A549 (cell line): ENCODE data around the gene LMNA. TPM values are rescaled to one million over a fixed set of nuclear protein-coding genes. Genes with fewer than 3 reads are reported as not detected.
"Not testable (repeated sequence)": the region's sequence is repeated elsewhere in the genome, so short reads cannot be mapped to it uniquely, and the experiment has no call there.

ENCODE experiments used
- ATAC-seq, 2 experiments: fragments of 200-7000 bp in 1 of 2; fragments of >200 bp in 1 of 2; cut with Nextera tagmentation in 1 of 2; cut with Tn5 transposase in 1 of 2; 3 replicates each; pipeline versions ENCODE4 v1.8.0 to v1.9.1; 2018 to 2020; ENCODE audit warnings: mild to moderate bottlenecking in 1 of 2, moderate library complexity in 1 of 2
- CTCF ChIA-PET: fragments of 300-600 bp; sonication (Branson Sonifier 250); formaldehyde crosslinking; extraction: SDS; loops from one replicate; lab custom pipeline; 2021; ENCODE audit warnings: antibody characterized with exemption, inconsistent platforms; lab: Yijun Ruan, JAX
- POLR2A ChIA-PET: fragments of 350-600 bp; formaldehyde crosslinking; extraction: SDS; loops from one replicate; lab custom pipeline; 2021; ENCODE audit warnings: antibody characterized with exemption, inconsistent platforms; lab: Yijun Ruan, JAX
- DNase-seq, 2 experiments: peaks; one replicate each; pipeline versions ENCODE4 v3.0.0 to v3.0.0-alpha.2; 2011 to 2016; ENCODE audit warnings: low read depth in 1 of 2, low spot score in 1 of 2
- FAIRE-seq: peaks from 2 replicates; lab custom pipeline; 2011; peaks lifted over from hg19 to GRCh38; lab: Jason Lieb, UNC
- H3K27ac ChIP-seq, 2 experiments: fragments of >200 bp; sonication (Bioruptor Twin); formaldehyde crosslinking; 3 replicates each; pipeline ENCODE4 v1.5.1; 2016 to 2017
- H3K4me1 ChIP-seq: fragments of >200 bp; sonication (Bioruptor Twin); formaldehyde crosslinking; 3 replicates; pipeline ENCODE4 v1.6.1; 2016
- H3K4me2 ChIP-seq: fragments of >200 bp; sonication (Bioruptor Twin); formaldehyde crosslinking; 3 replicates; pipeline ENCODE4 v1.6.1; 2016
- H3K4me3 ChIP-seq: fragments of >200 bp; sonication (Bioruptor Twin); formaldehyde crosslinking; 3 replicates; pipeline ENCODE4 v1.5.1; 2016
- H3K9me3 ChIP-seq: fragments of >200 bp; sonication (Bioruptor Twin); formaldehyde crosslinking; 3 replicates; pipeline ENCODE4 v1.6.1; 2016
- BHLHE40 ChIP-seq: IDR thresholded peaks from 2 replicates; pipeline ENCODE4 v1.6.1; 2012; ENCODE audit warnings: low read depth, low read length, inconsistent platforms
- EHF ChIP-seq: fragments of 250-450 bp; sonication (Bioruptor Pico); IDR thresholded peaks from 2 replicates; pipeline ENCODE4 v1.5.0; 2020; ENCODE audit warnings: mild to moderate bottlenecking
- ESRRA ChIP-seq: fragments of 150-350 bp; IDR thresholded peaks from 2 replicates; pipeline ENCODE4 v1.6.1; 2014; ENCODE audit warnings: mild to moderate bottlenecking, low read length, borderline replicate concordance
- FOSB ChIP-seq: fragments of 250-450 bp; sonication (Bioruptor Pico); IDR thresholded peaks from 2 replicates; pipeline ENCODE4 v1.5.0; 2020; ENCODE audit warnings: mild to moderate bottlenecking, moderate library complexity
- FOSL2 ChIP-seq, 2 experiments: fragments of 450-650 bp in 1 of 2; fragments of >200 bp in 1 of 2; sonication (Bioruptor Twin) in 1 of 2; formaldehyde crosslinking; IDR thresholded peaks; 2 replicates each; pipeline versions ENCODE4 v1.5.0 to v1.6.1; 2016 to 2020; ENCODE audit warnings: mild to moderate bottlenecking in 1 of 2, moderate library complexity in 1 of 2
- HOXA7 ChIP-seq: fragments of 250-450 bp; sonication (Bioruptor Pico); IDR thresholded peaks from 2 replicates; pipeline ENCODE4 v1.5.0; 2020; ENCODE audit warnings: mild to moderate bottlenecking, moderate library complexity
- HOXB13 ChIP-seq: fragments of 250-450 bp; sonication (Bioruptor Pico); IDR thresholded peaks from 2 replicates; pipeline ENCODE4 v1.5.0; 2020; ENCODE audit warnings: low read depth, mild to moderate bottlenecking, moderate library complexity
- JUNB ChIP-seq: fragments of >200 bp; sonication (Bioruptor Twin); formaldehyde crosslinking; IDR thresholded peaks from 2 replicates; pipeline ENCODE4 v1.6.1; 2016
- MAZ ChIP-seq: fragments of 150-350 bp; IDR thresholded peaks from 2 replicates; pipeline ENCODE4 v1.6.1; 2014; ENCODE audit warnings: antibody characterized with exemption, low read depth, low read length, borderline replicate concordance
- NR3C1 ChIP-seq: fragments of >200 bp; sonication (Bioruptor Twin); formaldehyde crosslinking; IDR thresholded peaks from 3 replicates; pipeline ENCODE4 v1.6.1; 2017
- PHF8 ChIP-seq: fragments of 200-600 bp; sonication (generic); IDR thresholded peaks from 2 replicates; pipeline ENCODE4 v1.6.1; 2016; ENCODE audit warnings: low read depth, mild to moderate bottlenecking, antibody characterized with exemption, moderate library complexity, borderline replicate concordance
- RARB ChIP-seq: fragments of 250-450 bp; sonication (Bioruptor Pico); IDR thresholded peaks from 2 replicates; pipeline ENCODE4 v1.8.0; 2021; ENCODE audit warnings: mild to moderate bottlenecking, moderate library complexity
- RCOR1 ChIP-seq: fragments of 150-350 bp; IDR thresholded peaks from 2 replicates; pipeline ENCODE4 v1.6.1; 2014; ENCODE audit warnings: antibody characterized with exemption, low read length, low read depth
- ZFP36 ChIP-seq: fragments of 450-650 bp; IDR thresholded peaks from 2 replicates; pipeline ENCODE4 v1.6.1; 2014; ENCODE audit warnings: borderline replicate concordance; ENCODE audit not compliant: partially characterized antibody
- ZNF302 ChIP-seq: fragments of 250-450 bp; sonication (Bioruptor Pico); IDR thresholded peaks from 2 replicates; pipeline ENCODE4 v1.9.0; 2021; ENCODE audit warnings: inconsistent platforms, mild to moderate bottlenecking, moderate library complexity
- WGBS: methylation state at CpG from one replicate; pipeline ENCODE4 v1.1.6; 2017; ENCODE audit errors: missing lambda C conversion rate; 5-methylcytosine and 5-hydroxymethylcytosine counted together
- polyA plus RNA-seq, 4 experiments: library from polyadenylated mRNA; depleted of rRNA in 3 of 4; stranded (reverse); fragments of >200 nt; fragmentation: RNase III in 1 of 4; extraction: RNeasy Plus Mini Kit Qiagen cat#74134 plus additional on column Dnase treatment in 1 of 4; gene quantifications; 2 replicates in 3 of 4; 3 replicates in 1 of 4; pipeline ENCODE4 v1.2.3, GENCODE V29; 2011 to 2017
- TF ChIP-seq, protein P1 (sequence below): fragments of >200 bp; sonication (Bioruptor Twin); formaldehyde crosslinking; IDR thresholded peaks from 2 replicates; pipeline ENCODE4 v1.6.1; 2016
- TF ChIP-seq, protein P2 (sequence below): IDR thresholded peaks from 2 replicates; pipeline ENCODE4 v1.6.1; 2012

Gene LMNA
- polyA plus RNA-seq, 2 of the 4 experiments (the other 2 are of a cell fraction): 214 to 286 TPM

DNA sequence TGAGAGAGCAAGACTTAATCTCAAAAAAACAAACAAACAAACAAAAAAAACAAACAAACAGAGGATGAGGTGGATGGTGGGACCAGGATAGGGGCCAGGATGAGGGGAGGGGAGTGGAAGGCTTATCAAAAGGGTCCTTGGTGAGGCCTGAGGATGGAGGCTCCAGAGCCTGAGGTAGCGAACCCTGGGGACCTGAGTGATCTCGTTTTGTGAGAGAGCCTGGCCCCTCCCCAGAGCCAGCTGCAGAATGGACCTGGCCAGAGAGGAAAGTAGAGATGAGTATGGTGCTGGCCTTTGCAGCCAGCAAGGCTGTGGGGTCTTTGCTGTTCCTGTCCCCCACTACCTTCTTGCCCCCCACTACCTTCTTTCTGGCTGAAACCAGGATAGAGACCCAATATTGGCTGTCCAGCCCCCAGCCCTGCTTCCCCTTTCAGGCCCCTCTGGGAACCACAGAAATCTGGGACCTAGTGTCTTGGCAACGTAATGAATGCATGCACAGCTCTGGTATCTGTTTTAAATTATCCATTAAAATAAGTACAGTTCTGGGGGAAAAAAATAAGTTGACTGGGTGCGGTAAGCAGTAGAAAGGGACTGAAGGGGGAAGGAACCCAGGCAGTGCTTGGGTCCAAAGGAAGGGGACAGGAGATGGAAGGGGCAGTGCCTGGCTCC is 1.1 kb upstream of the LMNA start:
- peak overlapping the region; percentile 91 for H3K4me2 ChIP-seq
- FAIRE-seq: no peak
- H3K4me1 ChIP-seq: peaks cover 51% of the 10 kb centered on the region
- ATAC-seq: peak in 1 of 2 experiments; percentile 1; a peak in 1 of 6 replicates
- peak overlapping the region; percentile 17; the same call in 1 of the 3 replicates for H3K4me3 ChIP-seq
- ChIA-PET CTCF (interaction anchor here (2.0 to 54.8 kb wide), 3 partner anchors 16 to 112 kb away, joined by 9 to 2239 read pairs (median 313); partner anchors contain the start of gene MEX3A), POLR2A (interaction anchor here (0.5 to 4.8 kb wide), 10 partner anchors 8 to 169 kb away, joined by 3 to 108 read pairs (median 4); partner anchors contain the start of genes MEX3A and SMG5)
- no peak for DNase-seq
- no peaks in the 10 kb centered on the region for H3K9me3 ChIP-seq
- H3K27ac ChIP-seq: peak overlapping the region; percentile 95 to 98
- no peak for TF ChIP-seq JUNB
- no peak for TF ChIP-seq FOSB
- no peak for TF ChIP-seq NR3C1
- no peak for TF ChIP-seq ZNF302 (CRISPR knock-in tag)
- no peak for TF ChIP-seq RCOR1
- TF ChIP-seq EHF (CRISPR knock-in tag): no peak
- TF ChIP-seq HOXB13 (CRISPR knock-in tag): no peak
- WGBS: 52% methylated on average over 4 of the region's 4 CpGs

GRCh38 chr1:156114919-156115513 is 505 bp downstream of the LMNA start:
- peak overlapping the region; percentile 95 to 98 for H3K27ac ChIP-seq
- POLR2A ChIA-PET: interaction anchor here (0.9 to 4.8 kb wide), 8 partner anchors 8 to 110 kb away, joined by 4 to 108 read pairs (median 11); no protein-coding TSS in a partner anchor
- ATAC-seq: peak; percentile 13 to 16; a peak in 3 of 6 replicates
- no peaks in the 10 kb centered on the region for H3K9me3 ChIP-seq
- DNase-seq: no peak
- WGBS: 10% methylated on average over 2 of the region's 49 CpGs
- H3K4me3 ChIP-seq: peak overlapping the region; percentile 99
- no peak for FAIRE-seq
- peak overlapping the region; percentile 91 for H3K4me2 ChIP-seq
- TF ChIP-seq, protein P1, sequence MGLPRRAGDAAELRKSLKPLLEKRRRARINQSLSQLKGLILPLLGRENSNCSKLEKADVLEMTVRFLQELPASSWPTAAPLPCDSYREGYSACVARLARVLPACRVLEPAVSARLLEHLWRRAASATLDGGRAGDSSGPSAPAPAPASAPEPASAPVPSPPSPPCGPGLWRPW: no peak
- peak; percentile 87 for TF ChIP-seq PHF8
- TF ChIP-seq ZFP36: no peak
- TF ChIP-seq BHLHE40: no peak
- peaks cover 56% of the 10 kb centered on the region for H3K4me1 ChIP-seq
- CTCF ChIA-PET: interaction anchor here (14.1 to 54.8 kb wide), 2 partner anchors 14 to 19 kb away, joined by 313 to 2239 read pairs; partner anchors contain the start of gene MEX3A

- no peak for FAIRE-seq
- Histone ChIP-seq H3K4me1 (peaks cover 63% of the 10 kb centered on the region), H3K4me2 (peak overlapping the region; percentile 91), H3K27ac (peak overlapping the region; percentile 95 to 98), H3K4me3 (peak overlapping the region; percentile 99), H3K9me3 (no peaks in the 10 kb centered on the region)
- ChIA-PET POLR2A (interaction anchor here (1.8 to 4.8 kb wide), 5 partner anchors 7 to 19 kb away, joined by 7 to 108 read pairs (median 32); no protein-coding TSS in a partner anchor), CTCF (interaction anchor here (0.8 to 54.8 kb wide), 3 partner anchors 14 to 109 kb away, joined by 4 to 2239 read pairs (median 313); partner anchors contain the start of gene MEX3A)
- ATAC-seq: peak; percentile 19 to 27; a peak in 3 of 6 replicates
- DNase-seq: peak in 1 of 2 experiments; percentile 64
- TF ChIP-seq FOSL2 (IDR thresholded peaks at IDR 0.05) (no peak), FOSL2 (CRISPR knock-in tag; IDR thresholded peaks at IDR 0.05) (no peak), MAZ (peak; percentile 65; the same call in 1 of the 2 replicates), FOSB (peak; percentile 66; the same call in 1 of the 2 replicates), HOXA7 (CRISPR knock-in tag) (peak; percentile 90), RARB (CRISPR knock-in tag) (0 out of 2 replicates have a peak, but pooled peaks have one; percentile 56), ESRRA (no peak)
- TF ChIP-seq, protein P2, sequence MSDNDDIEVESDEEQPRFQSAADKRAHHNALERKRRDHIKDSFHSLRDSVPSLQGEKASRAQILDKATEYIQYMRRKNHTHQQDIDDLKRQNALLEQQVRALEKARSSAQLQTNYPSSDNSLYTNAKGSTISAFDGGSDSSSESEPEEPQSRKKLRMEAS: 0 out of 2 replicates have a peak, but pooled peaks have one; percentile 20
- WGBS: 2% methylated on average over 18 of the region's 19 CpGs
Measured at GRCh38 chr1:156115514-156116374, 1.2 kb downstream of the LMNA start.

DNA sequence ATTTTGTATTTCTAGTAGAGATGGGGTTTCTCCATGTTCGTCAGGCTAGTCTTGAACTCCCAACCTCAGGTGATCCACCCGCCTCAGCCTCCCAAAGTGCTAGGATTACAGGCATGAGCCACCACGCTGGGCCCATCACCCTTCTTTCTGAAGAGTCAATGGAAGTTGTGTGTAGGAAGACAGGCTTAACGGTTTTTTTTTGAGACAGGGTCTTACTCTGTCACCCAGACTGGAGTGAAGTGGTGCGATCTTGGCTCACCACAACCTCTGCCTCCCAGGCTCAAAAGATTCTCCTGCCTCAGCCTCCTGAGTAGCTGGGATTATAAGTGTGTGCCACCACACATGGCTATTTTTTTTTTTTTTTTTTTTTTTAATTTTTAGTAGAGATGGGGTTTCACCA is 2.2 kb downstream of the LMNA start:
- ChIA-PET POLR2A (interaction anchor here (1.8 to 4.8 kb wide), 3 partner anchors 11 to 20 kb away, joined by 7 to 108 read pairs (median 32); no protein-coding TSS in a partner anchor), CTCF (interaction anchor here (14.1 to 54.8 kb wide), 2 partner anchors 13 to 21 kb away, joined by 313 to 2239 read pairs; partner anchors contain the start of gene MEX3A)
- FAIRE-seq, ATAC-seq, DNase-seq, H3K9me3 ChIP-seq: not testable (repeated sequence)
- Histone ChIP-seq H3K4me2 (peak overlapping the region; percentile 91), H3K4me3 (peak overlapping the region; percentile 99), H3K4me1 (peaks cover 73% of the 10 kb centered on the region), H3K27ac (peak overlapping the region; percentile 95 to 98)
- WGBS: 32% methylated on average over 4 of the region's 5 CpGs
